K562 (cell line): Measurements from ENCODE around the gene SULT2B1. TPM values are rescaled to one million over a fixed set of nuclear protein-coding genes. Genes with fewer than 3 reads are reported as not detected.
A peak's percentile ranks its signal among the peaks of the same experiment; 100 is the strongest.

Experiments used
- ARHGAP35 ChIP-seq: fragments of 450-650 bp; IDR thresholded peaks from 2 replicates; pipeline ENCODE4 v1.6.1; 2018; ENCODE audit not compliant: partially characterized antibody
- FOXJ2 ChIP-seq: fragments of 200-800 bp; sonication (Bioruptor generic); IDR thresholded peaks from 2 replicates; pipeline ENCODE4 v1.6.1; 2016; ENCODE audit warnings: missing genetic modification characterization, missing compliant biosample characterization
- FOXK1 ChIP-seq: sonication (generic); formaldehyde crosslinking; IDR thresholded peaks from 2 replicates; pipeline ENCODE4 v1.8.0; 2022; ENCODE audit warnings: missing genetic modification reagents, mild to moderate bottlenecking, borderline replicate concordance
- GATAD2A ChIP-seq: fragments of 450-650 bp; IDR thresholded peaks from 2 replicates; pipeline ENCODE4 v1.6.1; 2017
- GTF2A2 ChIP-seq: IDR thresholded peaks from 2 replicates; pipeline ENCODE4 v1.6.1; 2016; ENCODE audit warnings: mild to moderate bottlenecking, missing genetic modification characterization, missing compliant biosample characterization
- KHSRP ChIP-seq: fragments of 450-650 bp; IDR thresholded peaks from 2 replicates; pipeline ENCODE4 v1.6.1; 2017
- NFXL1 ChIP-seq: fragments of 450-650 bp; formaldehyde crosslinking; IDR thresholded peaks from 2 replicates; pipeline ENCODE4 v1.4.0; 2021; ENCODE audit warnings: mild to moderate bottlenecking
- SIN3A ChIP-seq, 2 experiments: fragments of 150-350 bp in 1 of 2; IDR thresholded peaks; 2 replicates each; pipeline ENCODE4 v1.6.1; 2011 to 2016; ENCODE audit warnings: borderline replicate concordance in 2 of 2, low read depth in 2 of 2, low read length in 2 of 2, mild to moderate bottlenecking in 2 of 2, moderate library complexity in 2 of 2; ENCODE audit not compliant: control insufficient read depth in 1 of 2
- TCF7L2 ChIP-seq: fragments of 150-350 bp; IDR thresholded peaks from 2 replicates; pipeline ENCODE4 v1.6.1; 2016; ENCODE audit warnings: low read depth, mild to moderate bottlenecking, low read length, moderate library complexity
- TFAM ChIP-seq: fragments of 250-450 bp; sonication (Bioruptor Pico); conservative IDR thresholded peaks from 2 replicates; pipeline ENCODE4 v1.5.0; 2021; ENCODE audit warnings: mild to moderate bottlenecking, moderate library complexity
- XRCC4 ChIP-seq: IDR thresholded peaks from one replicate; pipeline ENCODE4 v1.6.1; 2011; ENCODE audit not compliant: insufficient read depth, insufficient read length; ENCODE audit errors: extremely low read depth
- ZFX ChIP-seq: sonication (generic); formaldehyde crosslinking; IDR thresholded peaks from 2 replicates; pipeline ENCODE4 v1.8.0; 2022; ENCODE audit warnings: mild to moderate bottlenecking, missing genetic modification reagents, moderate library complexity
- ZNF174 ChIP-seq: fragments of 250-450 bp; sonication (Bioruptor Pico); IDR thresholded peaks from 2 replicates; pipeline ENCODE4 v1.4.0; 2020; ENCODE audit warnings: mild to moderate bottlenecking
- ZNF197 ChIP-seq: fragments of 200-800 bp; sonication (Bioruptor generic); IDR thresholded peaks from 2 replicates; pipeline ENCODE4 v1.6.1; 2016; ENCODE audit warnings: low read depth, missing genetic modification characterization, missing compliant biosample characterization
- ZNF232 ChIP-seq: sonication (generic); formaldehyde crosslinking; IDR thresholded peaks from 2 replicates; pipeline ENCODE4 v1.8.0; 2022; ENCODE audit warnings: mild to moderate bottlenecking, missing genetic modification reagents
- ZNF589 ChIP-seq: fragments of 200-800 bp; sonication (Bioruptor generic); IDR thresholded peaks from 2 replicates; pipeline ENCODE4 v1.6.1; 2016; ENCODE audit warnings: low read depth, missing genetic modification characterization, missing compliant biosample characterization
- ZNF75A ChIP-seq: fragments of 450-650 bp; formaldehyde crosslinking; IDR thresholded peaks from 2 replicates; pipeline ENCODE4 v1.4.0; 2020; ENCODE audit warnings: mild to moderate bottlenecking
- polyA plus RNA-seq, 8 experiments: library from polyadenylated mRNA; depleted of rRNA in 4 of 8; stranded (reverse) in 5 of 8; unstranded in 3 of 8; fragments of >200 nt; fragmentation: Nextera tagmentation in 2 of 8; fragmentation: Illumina TruSeq in 1 of 8; extraction: Ambion mirVana in 2 of 8; extraction: Trizol in 1 of 8; gene quantifications; 2 replicates each; pipeline versions ENCODE4 v1.2.1 to v1.2.3, GENCODE V29; 2011 to 2014; ENCODE audit warnings: inconsistent platforms in 1 of 8, missing spikeins in 1 of 8
- total RNA-seq, 7 experiments: library from RNA; depleted of rRNA in 6 of 7; stranded (reverse); fragments of >200 nt in 6 of 7; fragmentation: Illumina TruSeq in 2 of 7; extraction: Trizol in 2 of 7; gene quantifications; 2 replicates each; pipeline versions ENCODE4 v1.2.1 to v1.2.3, GENCODE V29; 2011 to 2021; ENCODE audit warnings: low replicate concordance in 1 of 7
- TF ChIP-seq, protein P1 (sequence below): sonication (generic); formaldehyde crosslinking; IDR thresholded peaks from 2 replicates; pipeline ENCODE4 v1.4.0; 2020; ENCODE audit warnings: mild to moderate bottlenecking, missing genetic modification reagents
- TF ChIP-seq, protein P2 (sequence below): fragments of 250-450 bp; sonication (Bioruptor Pico); IDR thresholded peaks from 2 replicates; pipeline ENCODE4 v1.4.0; 2020; ENCODE audit warnings: mild to moderate bottlenecking, moderate library complexity
- TF ChIP-seq, protein P3 (sequence below): IDR thresholded peaks from 2 replicates; pipeline ENCODE4 v1.6.1; 2011; ENCODE audit not compliant: insufficient read length; ENCODE audit errors: extremely low read depth
- TF ChIP-seq, protein P4 (sequence below): fragments of 250-450 bp; sonication (Bioruptor Pico); IDR thresholded peaks from 2 replicates; pipeline ENCODE4 v1.8.0; 2021; ENCODE audit warnings: mild to moderate bottlenecking, moderate library complexity

SULT2B1 gene
- total and polyA plus RNA-seq, 9 of the 15 experiments (the other 6 are each of a cell fraction or from before 2014, with no cell fraction given) = 0.09 to 0.62 (median 0.22) TPM; not detected in 2

DNA sequence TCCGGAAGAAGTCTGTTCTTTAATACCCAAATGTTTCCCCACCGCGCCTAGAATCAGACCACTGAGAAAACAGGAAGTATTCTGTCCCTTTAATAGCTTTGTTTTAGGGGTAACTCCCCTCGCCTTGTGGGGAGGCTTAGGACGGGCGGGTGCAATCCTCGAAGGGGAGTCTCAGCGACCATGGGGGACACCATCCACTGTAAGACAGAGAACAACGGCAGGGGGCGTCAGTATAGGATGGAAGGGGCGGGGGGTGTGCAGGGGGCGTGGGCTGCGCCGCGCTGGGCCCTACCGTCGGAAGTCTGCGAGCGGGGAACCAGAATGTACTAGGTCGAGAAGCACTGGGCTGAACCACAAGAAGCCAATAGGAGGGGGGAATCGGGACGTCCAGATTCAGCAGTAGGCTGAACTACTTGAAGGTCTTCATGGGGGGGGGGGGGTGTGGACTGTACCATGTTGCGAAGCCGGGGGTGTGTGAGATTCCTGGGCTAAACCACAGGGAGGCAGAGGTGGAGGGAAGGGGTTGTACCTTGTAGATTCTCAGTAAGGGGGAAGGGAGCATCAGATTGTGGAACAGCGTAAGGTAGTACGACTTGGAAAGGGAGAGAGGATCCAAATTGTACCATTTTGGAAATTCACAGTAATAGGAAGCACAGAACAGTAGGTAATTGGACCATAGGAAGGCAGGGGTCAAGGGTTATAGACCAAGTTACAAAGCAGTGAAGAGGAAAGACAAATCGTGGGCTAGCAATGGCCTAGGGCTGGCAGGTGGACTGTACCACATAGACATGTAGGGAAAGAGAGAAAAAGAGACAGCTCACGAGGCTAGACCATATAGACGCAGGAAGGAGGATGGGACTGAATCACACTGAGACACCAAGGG is 86.2 kb downstream of the SULT2B1 start (continued):
- TF ChIP-seq GATAD2A (no peak), TFAM (CRISPR knock-in tag) (no peak), ARHGAP35 (no peak), ZNF589 (CRISPR knock-in tag) (no peak), GTF2A2 (no peak), FOXK1 (CRISPR knock-in tag) (no peak), ZNF174 (CRISPR knock-in tag) (no peak), XRCC4 (no peak), SIN3A (IDR thresholded peaks at IDR 0.05; ENCODE audit: borderline replicate concordance in 2 of 2, control insufficient read depth in 1 of 2, low read depth in 2 of 2, low read length in 2 of 2) (no peak), ZFX (no peak), ZNF75A (CRISPR knock-in tag) (no peak), TCF7L2 (peak; percentile 100), FOXJ2 (tag) (peak; percentile 28; the same call in 1 of the 2 replicates), ZNF197 (CRISPR knock-in tag) (no peak), NFXL1 (no peak), KHSRP (no peak), ZNF232 (CRISPR knock-in tag) (no peak)
- TF ChIP-seq, protein P1, sequence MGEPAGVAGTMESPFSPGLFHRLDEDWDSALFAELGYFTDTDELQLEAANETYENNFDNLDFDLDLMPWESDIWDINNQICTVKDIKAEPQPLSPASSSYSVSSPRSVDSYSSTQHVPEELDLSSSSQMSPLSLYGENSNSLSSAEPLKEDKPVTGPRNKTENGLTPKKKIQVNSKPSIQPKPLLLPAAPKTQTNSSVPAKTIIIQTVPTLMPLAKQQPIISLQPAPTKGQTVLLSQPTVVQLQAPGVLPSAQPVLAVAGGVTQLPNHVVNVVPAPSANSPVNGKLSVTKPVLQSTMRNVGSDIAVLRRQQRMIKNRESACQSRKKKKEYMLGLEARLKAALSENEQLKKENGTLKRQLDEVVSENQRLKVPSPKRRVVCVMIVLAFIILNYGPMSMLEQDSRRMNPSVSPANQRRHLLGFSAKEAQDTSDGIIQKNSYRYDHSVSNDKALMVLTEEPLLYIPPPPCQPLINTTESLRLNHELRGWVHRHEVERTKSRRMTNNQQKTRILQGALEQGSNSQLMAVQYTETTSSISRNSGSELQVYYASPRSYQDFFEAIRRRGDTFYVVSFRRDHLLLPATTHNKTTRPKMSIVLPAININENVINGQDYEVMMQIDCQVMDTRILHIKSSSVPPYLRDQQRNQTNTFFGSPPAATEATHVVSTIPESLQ (CRISPR knock-in tag) = no peak
- TF ChIP-seq, protein P2, sequence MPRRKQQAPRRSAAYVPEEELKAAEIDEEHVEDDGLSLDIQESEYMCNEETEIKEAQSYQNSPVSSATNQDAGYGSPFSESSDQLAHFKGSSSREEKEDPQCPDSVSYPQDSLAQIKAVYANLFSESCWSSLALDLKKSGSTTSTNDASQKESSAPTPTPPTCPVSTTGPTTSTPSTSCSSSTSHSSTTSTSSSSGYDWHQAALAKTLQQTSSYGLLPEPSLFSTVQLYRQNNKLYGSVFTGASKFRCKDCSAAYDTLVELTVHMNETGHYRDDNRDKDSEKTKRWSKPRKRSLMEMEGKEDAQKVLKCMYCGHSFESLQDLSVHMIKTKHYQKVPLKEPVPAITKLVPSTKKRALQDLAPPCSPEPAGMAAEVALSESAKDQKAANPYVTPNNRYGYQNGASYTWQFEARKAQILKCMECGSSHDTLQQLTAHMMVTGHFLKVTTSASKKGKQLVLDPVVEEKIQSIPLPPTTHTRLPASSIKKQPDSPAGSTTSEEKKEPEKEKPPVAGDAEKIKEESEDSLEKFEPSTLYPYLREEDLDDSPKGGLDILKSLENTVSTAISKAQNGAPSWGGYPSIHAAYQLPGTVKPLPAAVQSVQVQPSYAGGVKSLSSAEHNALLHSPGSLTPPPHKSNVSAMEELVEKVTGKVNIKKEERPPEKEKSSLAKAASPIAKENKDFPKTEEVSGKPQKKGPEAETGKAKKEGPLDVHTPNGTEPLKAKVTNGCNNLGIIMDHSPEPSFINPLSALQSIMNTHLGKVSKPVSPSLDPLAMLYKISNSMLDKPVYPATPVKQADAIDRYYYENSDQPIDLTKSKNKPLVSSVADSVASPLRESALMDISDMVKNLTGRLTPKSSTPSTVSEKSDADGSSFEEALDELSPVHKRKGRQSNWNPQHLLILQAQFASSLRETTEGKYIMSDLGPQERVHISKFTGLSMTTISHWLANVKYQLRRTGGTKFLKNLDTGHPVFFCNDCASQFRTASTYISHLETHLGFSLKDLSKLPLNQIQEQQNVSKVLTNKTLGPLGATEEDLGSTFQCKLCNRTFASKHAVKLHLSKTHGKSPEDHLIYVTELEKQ (CRISPR knock-in tag) = no peak
- TF ChIP-seq, protein P3, sequence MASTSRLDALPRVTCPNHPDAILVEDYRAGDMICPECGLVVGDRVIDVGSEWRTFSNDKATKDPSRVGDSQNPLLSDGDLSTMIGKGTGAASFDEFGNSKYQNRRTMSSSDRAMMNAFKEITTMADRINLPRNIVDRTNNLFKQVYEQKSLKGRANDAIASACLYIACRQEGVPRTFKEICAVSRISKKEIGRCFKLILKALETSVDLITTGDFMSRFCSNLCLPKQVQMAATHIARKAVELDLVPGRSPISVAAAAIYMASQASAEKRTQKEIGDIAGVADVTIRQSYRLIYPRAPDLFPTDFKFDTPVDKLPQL = no peak
- TF ChIP-seq, protein P4, sequence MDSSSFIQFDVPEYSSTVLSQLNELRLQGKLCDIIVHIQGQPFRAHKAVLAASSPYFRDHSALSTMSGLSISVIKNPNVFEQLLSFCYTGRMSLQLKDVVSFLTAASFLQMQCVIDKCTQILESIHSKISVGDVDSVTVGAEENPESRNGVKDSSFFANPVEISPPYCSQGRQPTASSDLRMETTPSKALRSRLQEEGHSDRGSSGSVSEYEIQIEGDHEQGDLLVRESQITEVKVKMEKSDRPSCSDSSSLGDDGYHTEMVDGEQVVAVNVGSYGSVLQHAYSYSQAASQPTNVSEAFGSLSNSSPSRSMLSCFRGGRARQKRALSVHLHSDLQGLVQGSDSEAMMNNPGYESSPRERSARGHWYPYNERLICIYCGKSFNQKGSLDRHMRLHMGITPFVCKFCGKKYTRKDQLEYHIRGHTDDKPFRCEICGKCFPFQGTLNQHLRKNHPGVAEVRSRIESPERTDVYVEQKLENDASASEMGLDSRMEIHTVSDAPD (CRISPR knock-in tag) = no peak
